OCI-LY3 (cell line): ENCODE data around the gene KLRC3.

Experiments
- H2AFZ ChIP-seq: fragments of 200-600, 300-600 bp; shearing (Covaris generic); 2 replicates; pipeline ENCODE4 v1.6.0; 2014; ENCODE audit warnings: antibody characterized with exemption, low read depth, low read length
- H3K27ac ChIP-seq: fragments of 200-600, 300-600 bp; sonication (generic); 2 replicates; pipeline ENCODE4 v1.5.1; 2014; ENCODE audit warnings: mild to moderate bottlenecking, low read length, moderate library complexity, mixed read lengths
- H3K27me3 ChIP-seq: fragments of 200-600, 300-600 bp; sonication (generic); 2 replicates; pipeline ENCODE4 v1.6.1; 2014; ENCODE audit warnings: low read depth, low read length, mixed read lengths
- H3K36me3 ChIP-seq: fragments of 200-600, 300-600 bp; sonication (generic); replicated peaks from 2 replicates; pipeline ENCODE3; 2014; ENCODE audit warnings: low read depth, low read length, mixed read lengths
- H3K4me1 ChIP-seq: fragments of 300-600, 200-600 bp; sonication (generic); 2 replicates; pipeline ENCODE4 v1.6.1; 2014; ENCODE audit warnings: low read length, mixed read lengths
- H3K4me2 ChIP-seq: fragments of 200-600, 300-600 bp; sonication (generic); 2 replicates; pipeline ENCODE4 v1.6.1; 2014; ENCODE audit warnings: low read length, mixed read lengths
- H3K4me3 ChIP-seq: fragments of 300-600, 200-600 bp; sonication (generic); 2 replicates; pipeline ENCODE4 v1.5.1; 2014; ENCODE audit warnings: antibody characterized with exemption, mild to moderate bottlenecking, low read length, moderate library complexity
- H3K79me2 ChIP-seq: fragments of 300-600, 200-600 bp; shearing (Covaris generic); 2 replicates; pipeline ENCODE4 v1.6.1; 2014; ENCODE audit warnings: mild to moderate bottlenecking, low read length, mixed read lengths
- H3K9ac ChIP-seq: fragments of 300-600, 200-600 bp; shearing (Covaris generic); 2 replicates; pipeline ENCODE4 v1.6.0; 2014; ENCODE audit warnings: mild to moderate bottlenecking, low read length, moderate library complexity
- H3K9me3 ChIP-seq: fragments of 200-600, 300-600 bp; shearing (Covaris generic); 2 replicates; pipeline ENCODE4 v1.6.1; 2014; ENCODE audit warnings: low read length, mixed read lengths; ENCODE audit not compliant: insufficient read depth
- H4K20me1 ChIP-seq: fragments of 200-600, 300-600 bp; sonication (generic); 2 replicates; pipeline ENCODE4 v1.6.1; 2016; ENCODE audit warnings: low read length, mixed read lengths; ENCODE audit not compliant: insufficient read depth
- CTCF ChIP-seq: fragments of 200-600, 300-600 bp; sonication (generic); IDR thresholded peaks from 2 replicates; pipeline ENCODE4 v1.5.1; 2014; ENCODE audit warnings: antibody characterized with exemption, low read length, low read depth
- EZH2phosphoT487 ChIP-seq: fragments of 200-600 bp; shearing (Covaris generic); IDR thresholded peaks from 2 replicates; pipeline ENCODE4 v1.6.1; 2018; ENCODE audit warnings: antibody characterized with exemption, mixed run types, low read depth

KLRC3 gene

GRCh38 chr12:10362828-10363657, 57.4 kb downstream of the KLRC3 start:
- H3K27ac ChIP-seq, result peak overlapping the region; percentile 95
- peak overlapping the region; percentile 90 for H3K9ac ChIP-seq
- TF ChIP-seq CTCF (no peak), EZH2phosphoT487 (no peak)

GRCh38 chr12:10362325-10362724, 58.1 kb downstream of the KLRC3 start:
- H3K4me2 ChIP-seq, result peak overlapping the region; percentile 87
- no peaks in the 10 kb centered on the region for H3K79me2 ChIP-seq
- H3K4me3 ChIP-seq, result peak overlapping the region; percentile 80
- H4K20me1 ChIP-seq, result no peaks in the 10 kb centered on the region
- H3K27me3 ChIP-seq, result no peaks in the 10 kb centered on the region
- H2AFZ ChIP-seq, result 0 out of 2 replicates have a peak overlapping the region, but pooled peaks have one; percentile 32
- H3K27ac ChIP-seq, result peak overlapping the region; percentile 95
- H3K4me1 ChIP-seq, result peaks cover 58% of the 10 kb centered on the region
- H3K36me3 ChIP-seq, result no peaks in the 10 kb centered on the region
- H3K9me3 ChIP-seq, result no peaks in the 10 kb centered on the region; the same call in 1 of the 2 replicates
- H3K9ac ChIP-seq, result peak overlapping the region; percentile 90; the same call in 1 of the 2 replicates
- TF ChIP-seq EZH2phosphoT487 (no peak), CTCF (no peak)

More at GRCh38 chr12:10362828-10363657, 57.4 kb downstream of the KLRC3 start:
- Histone ChIP-seq H2AFZ (peak overlapping the region; percentile 32; the same call in 1 of the 2 replicates), H3K79me2 (no peaks in the 10 kb centered on the region), H3K9me3 (no peaks in the 10 kb centered on the region; the same call in 1 of the 2 replicates), H3K27me3 (no peaks in the 10 kb centered on the region), H3K4me1 (peaks cover 65% of the 10 kb centered on the region), H4K20me1 (no peaks in the 10 kb centered on the region), H3K4me2 (peak overlapping the region; percentile 87), H3K4me3 (peak overlapping the region; percentile 80), H3K36me3 (no peaks in the 10 kb centered on the region)
